Activated B cell treated with CpG ODN at 0.5 μM for 24 hours (primary cell): Measurements from ENCODE around the gene ST6GALNAC3. TPM values are rescaled to one million over a fixed set of nuclear protein-coding genes. Genes with fewer than 3 reads are reported as not detected.

Experiments
- ATAC-seq: fragments of 200-7000 bp; cut with Tn5 transposase; one replicate; pipeline ENCODE4 v1.10.0; 2021; ENCODE audit warnings: low read depth, mild to moderate bottlenecking, moderate library complexity
- CTCF ChIA-PET: fragments of 350-600 bp; sonication (Branson Sonifier 250); formaldehyde crosslinking; loops from one replicate; lab custom pipeline; 2021; ENCODE audit warnings: antibody characterized with exemption; lab: Charles Lee
- POLR2A ChIA-PET: fragments of 350-600 bp; sonication (Branson Sonifier 250); formaldehyde crosslinking; loops from one replicate; lab custom pipeline; 2021; ENCODE audit warnings: antibody characterized with exemption; lab: Charles Lee
- DNase-seq: peaks from one replicate; pipeline ENCODE4 v3.0.0; 2022
- H3K27ac Mint-ChIP-seq: one replicate; pipeline ENCODE4 v1.8.0; 2020; ENCODE audit warnings: mixed read lengths
- H3K27me3 Mint-ChIP-seq: one replicate; pipeline ENCODE4 v1.8.0; 2021; ENCODE audit warnings: mixed read lengths
- H3K36me3 Mint-ChIP-seq: one replicate; pipeline ENCODE4 v1.8.0; 2021; ENCODE audit warnings: low read depth, mixed read lengths
- H3K4me1 Mint-ChIP-seq: one replicate; pipeline ENCODE4 v1.8.0; 2021; ENCODE audit warnings: mixed read lengths
- H3K4me3 Mint-ChIP-seq: one replicate; pipeline ENCODE4 v1.8.0; 2020; ENCODE audit warnings: mild to moderate bottlenecking, mixed read lengths
- H3K9me3 Mint-ChIP-seq: one replicate; pipeline ENCODE4 v1.8.0; 2020; ENCODE audit warnings: mixed read lengths
- intact Hi-C: fragments of 100-400 bp; cut with micrococcal nuclease; formaldehyde crosslinking; loops from one replicate; pipeline ENCODE4 v1.15.1; 2024
- total RNA-seq: library from RNA; stranded (reverse); gene quantifications from 2 replicates; pipeline ENCODE4 v1.2.3, GENCODE V29; 2022
- TF ChIP-seq, protein P1 (sequence below): fragments of 200-600 bp; IDR thresholded peaks from one replicate; pipeline ENCODE4 v1.8.0; 2022; ENCODE audit warnings: antibody characterized with exemption, mild to moderate bottlenecking

Gene ST6GALNAC3
- total RNA-seq, 1 donor from 2014 or later: 12.6 TPM

DNA sequence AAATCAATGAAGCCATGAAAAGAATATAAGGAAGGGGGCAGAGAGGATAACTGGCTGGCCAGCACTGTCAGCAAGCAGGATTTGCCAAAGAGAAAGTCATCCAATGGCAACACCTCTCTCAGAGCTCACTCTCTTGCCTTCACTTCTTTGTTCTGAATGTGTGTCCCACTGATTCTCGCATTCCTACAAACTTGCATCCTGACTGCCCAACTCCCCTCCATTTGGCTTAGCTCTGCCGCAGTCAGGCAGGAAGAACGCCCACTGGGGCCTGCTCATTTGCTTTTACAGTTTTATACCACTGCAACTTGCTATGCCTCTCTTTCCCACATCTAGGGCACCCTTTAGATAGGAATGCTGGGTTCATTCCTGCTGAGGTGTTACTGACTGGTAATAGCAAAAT, 428.6 kb downstream of the ST6GALNAC3 start:
- Mint-ChIP-seq H3K27ac (no peak overlapping the region), H3K4me3 (no peak overlapping the region), H3K36me3 (no peaks in the 10 kb centered on the region), H3K4me1 (peaks cover 4% of the 10 kb centered on the region), H3K9me3 (no peaks in the 10 kb centered on the region), H3K27me3 (no peaks in the 10 kb centered on the region)
- TF ChIP-seq, protein P1, sequence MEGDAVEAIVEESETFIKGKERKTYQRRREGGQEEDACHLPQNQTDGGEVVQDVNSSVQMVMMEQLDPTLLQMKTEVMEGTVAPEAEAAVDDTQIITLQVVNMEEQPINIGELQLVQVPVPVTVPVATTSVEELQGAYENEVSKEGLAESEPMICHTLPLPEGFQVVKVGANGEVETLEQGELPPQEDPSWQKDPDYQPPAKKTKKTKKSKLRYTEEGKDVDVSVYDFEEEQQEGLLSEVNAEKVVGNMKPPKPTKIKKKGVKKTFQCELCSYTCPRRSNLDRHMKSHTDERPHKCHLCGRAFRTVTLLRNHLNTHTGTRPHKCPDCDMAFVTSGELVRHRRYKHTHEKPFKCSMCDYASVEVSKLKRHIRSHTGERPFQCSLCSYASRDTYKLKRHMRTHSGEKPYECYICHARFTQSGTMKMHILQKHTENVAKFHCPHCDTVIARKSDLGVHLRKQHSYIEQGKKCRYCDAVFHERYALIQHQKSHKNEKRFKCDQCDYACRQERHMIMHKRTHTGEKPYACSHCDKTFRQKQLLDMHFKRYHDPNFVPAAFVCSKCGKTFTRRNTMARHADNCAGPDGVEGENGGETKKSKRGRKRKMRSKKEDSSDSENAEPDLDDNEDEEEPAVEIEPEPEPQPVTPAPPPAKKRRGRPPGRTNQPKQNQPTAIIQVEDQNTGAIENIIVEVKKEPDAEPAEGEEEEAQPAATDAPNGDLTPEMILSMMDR: no peak
- no peak for DNase-seq
- no peak for ATAC-seq
- POLR2A ChIA-PET: no interaction called here
- intact Hi-C loops: no loop called here
- CTCF ChIA-PET: no interaction called here

GRCh38 chr1:76503736-76504135, 429.2 kb downstream of the ST6GALNAC3 start:
- CTCF ChIA-PET: no interaction called here
- H3K4me3 Mint-ChIP-seq: no peak overlapping the region
- H3K9me3 Mint-ChIP-seq: no peaks in the 10 kb centered on the region
- TF ChIP-seq, protein P1: no peak
- no peaks in the 10 kb centered on the region for H3K36me3 Mint-ChIP-seq
- no peak for DNase-seq
- ATAC-seq: no peak
- no peak overlapping the region for H3K27ac Mint-ChIP-seq
- POLR2A ChIA-PET: no interaction called here
- no peaks in the 10 kb centered on the region for H3K27me3 Mint-ChIP-seq
- intact Hi-C loops: no loop called here
- H3K4me1 Mint-ChIP-seq: peaks cover 4% of the 10 kb centered on the region

- no peaks in the 10 kb centered on the region for H3K4me1 Mint-ChIP-seq
- no peak overlapping the region for H3K27ac Mint-ChIP-seq
- no peak overlapping the region for H3K4me3 Mint-ChIP-seq
- POLR2A ChIA-PET: no interaction called here
- CTCF ChIA-PET: no interaction called here
- H3K36me3 Mint-ChIP-seq: no peaks in the 10 kb centered on the region
- no peaks in the 10 kb centered on the region for H3K27me3 Mint-ChIP-seq
- no peaks in the 10 kb centered on the region for H3K9me3 Mint-ChIP-seq
- no peak for ATAC-seq
- intact Hi-C loops: no loop called here
- TF ChIP-seq, protein P1: no peak
- DNase-seq: no peak
Observed at GRCh38 chr1:76507376-76507775, 432.8 kb downstream of the ST6GALNAC3 start.

GRCh38 chr1:76508871-76509270, 434.3 kb downstream of the ST6GALNAC3 start:
- DNase-seq (no peak), ATAC-seq (no peak)
- no peaks in the 10 kb centered on the region for H3K36me3 Mint-ChIP-seq
- TF ChIP-seq, protein P1: no peak
- H3K9me3 Mint-ChIP-seq: no peaks in the 10 kb centered on the region
- H3K27ac Mint-ChIP-seq: no peak overlapping the region
- H3K27me3 Mint-ChIP-seq: no peaks in the 10 kb centered on the region
- ChIA-PET POLR2A (no interaction called here), CTCF (no interaction called here)
- no peaks in the 10 kb centered on the region for H3K4me1 Mint-ChIP-seq
- intact Hi-C loops: no loop called here
- H3K4me3 Mint-ChIP-seq: no peak overlapping the region

- DNase-seq: no peak
- POLR2A ChIA-PET: no interaction called here
- Mint-ChIP-seq H3K27ac (no peak overlapping the region), H3K4me3 (no peak overlapping the region), H3K4me1 (no peaks in the 10 kb centered on the region), H3K27me3 (no peaks in the 10 kb centered on the region), H3K36me3 (no peaks in the 10 kb centered on the region), H3K9me3 (no peaks in the 10 kb centered on the region)
- TF ChIP-seq, protein P1: no peak
- CTCF ChIA-PET: no interaction called here
- ATAC-seq: no peak
- intact Hi-C loops: no loop called here
Observed at GRCh38 chr1:76510672-76511557, 436.4 kb downstream of the ST6GALNAC3 start.
